Aorta (tissue), 5 donors: ENCODE results near the gene INO80C. TPM values are rescaled to one million over a fixed set of nuclear protein-coding genes. Genes with fewer than 3 reads are reported as not detected.
"Not testable (repeated sequence)": the region's sequence is repeated elsewhere in the genome, so short reads cannot be mapped to it uniquely, and the experiment has no call there.

Experiments
- ATAC-seq: fragments of 200-7000 bp; cut with Tn5 transposase; one replicate; pipeline ENCODE4 v1.9.1; 2022; ENCODE audit warnings: moderate library complexity; ENCODE audit not compliant: low FRiP score
- DNase-seq, 2 donors: peaks; one replicate each; pipeline ENCODE4 v3.0.0-alpha.2; 2020
- H3K27ac ChIP-seq, 2 donors: one replicate each; pipeline ENCODE4 v1.5.1; 2013; ENCODE audit warnings: low read length in 2 of 2, mild to moderate bottlenecking in 2 of 2, moderate library complexity in 2 of 2, control low read depth in 1 of 2, inconsistent platforms in 1 of 2, low read depth in 1 of 2
- H3K27me3 ChIP-seq, 2 donors: one replicate each; pipeline ENCODE4 v1.6.1; 2013; ENCODE audit warnings: control low read depth in 1 of 2, low read length in 1 of 2, mild to moderate bottlenecking in 1 of 2, moderate library complexity in 1 of 2; ENCODE audit not compliant: insufficient read depth in 2 of 2, control insufficient read depth in 1 of 2
- H3K36me3 ChIP-seq, 2 donors: one replicate each; pipeline ENCODE4 v1.6.1; 2013; ENCODE audit warnings: control low read depth in 1 of 2, low read length in 1 of 2, mild to moderate bottlenecking in 1 of 2; ENCODE audit not compliant: insufficient read depth in 2 of 2, control insufficient read depth in 1 of 2
- H3K4me1 ChIP-seq, 2 donors: one replicate each; pipeline ENCODE4 v1.6.1; 2013; ENCODE audit warnings: low read length in 2 of 2, control low read depth in 1 of 2, mild to moderate bottlenecking in 1 of 2, moderate library complexity in 1 of 2; ENCODE audit not compliant: insufficient read depth in 2 of 2, control insufficient read depth in 1 of 2
- H3K4me3 ChIP-seq, 2 donors: one replicate each; pipeline ENCODE4 v1.5.1; 2013; ENCODE audit warnings: low read length in 2 of 2, control low read depth in 1 of 2, mild to moderate bottlenecking in 1 of 2
- H3K9me3 ChIP-seq: one replicate; pipeline ENCODE4 v1.6.1; 2013; ENCODE audit warnings: mild to moderate bottlenecking, low read length; ENCODE audit not compliant: control insufficient read depth
- WGBS, 2 donors: extraction: QIAGEN DNeasy Blood & Tissue Kit; methylation state at CpG; one replicate each; pipeline ENCODE4 v1.1.7; 2013; 5-methylcytosine and 5-hydroxymethylcytosine counted together
- intact Hi-C, 2 donors: fragments of 100-400 bp; cut with DNase I; formaldehyde crosslinking; loops; one replicate each; pipeline versions ENCODE4 v1.14.2 to v1.15.0; 2022
- polyA plus RNA-seq, 2 donors: library from polyadenylated mRNA; stranded (reverse); fragments of 200-250 nt; gene quantifications; one replicate each; pipeline ENCODE4 v1.2.3, GENCODE V29; 2013
- total RNA-seq, 2 donors: library from RNA; stranded (reverse); fragmentation: NEBNext Ultra II Directional; extraction: Animal tissue kit (Norgen Biotek cat#: 25700); gene quantifications; one replicate each; pipeline ENCODE4 v1.2.1, GENCODE V29; 2021
- donor health status: healthy with polysubstance abuse.
- donor health status: Bipolar disorder and iron deficiency.
- donor health status: DM: no; HTN: no; CAD: no.
- donor health status: DM: no; HTN: no; CAD: no.
- donor health status: DM: yes; HTN: yes; CAD: no.

The INO80C gene
- total and polyA plus RNA-seq, 4 donors = 16.8 to 23.1 (median 18.8) TPM

DNA sequence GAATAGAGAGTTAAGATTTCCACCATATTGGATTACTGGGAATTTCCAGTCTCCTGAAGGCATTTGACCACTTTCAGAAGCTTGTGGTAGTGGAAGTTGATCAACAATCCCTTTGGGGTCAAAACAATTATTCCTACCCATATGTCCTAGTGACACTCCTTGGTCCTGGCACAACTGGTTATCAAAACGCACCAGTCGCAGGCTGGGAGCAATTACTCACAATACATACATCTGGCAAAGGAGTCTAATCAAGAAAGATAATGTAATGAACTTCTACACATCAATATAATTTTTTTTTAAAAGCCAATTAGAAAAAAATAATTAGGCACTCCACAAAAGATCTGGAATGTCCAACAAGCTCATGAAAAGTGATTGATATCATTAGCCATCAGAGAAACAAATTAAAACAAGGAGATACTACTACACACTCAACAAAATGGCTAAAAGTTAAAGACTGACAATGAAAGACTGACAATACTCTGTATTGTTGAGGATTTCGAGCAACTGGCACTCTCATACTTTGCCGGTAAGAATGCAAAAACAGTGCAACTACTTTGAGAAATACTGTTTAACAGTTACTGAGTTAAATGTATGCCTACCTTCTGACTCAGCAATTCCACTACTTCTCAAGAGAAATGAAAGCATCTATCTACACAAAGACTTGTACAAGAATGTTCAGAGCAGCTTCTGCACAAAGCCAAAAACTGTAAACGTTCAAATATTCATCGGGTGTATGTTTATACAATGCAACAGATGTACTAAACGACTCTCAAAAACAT, 2.0 kb downstream of the INO80C start:
- 90% methylated on average over 7 of the region's 7 CpGs for WGBS, 2 donors
- no peak overlapping the region for H3K4me3 ChIP-seq
- H3K27ac ChIP-seq = no peak overlapping the region
- no peaks in the 10 kb centered on the region for H3K27me3 ChIP-seq
- no peaks in the 10 kb centered on the region for H3K36me3 ChIP-seq
- H3K9me3 ChIP-seq = no peaks in the 10 kb centered on the region
- DNase-seq (no peak), ATAC-seq (no peak)
- H3K4me1 ChIP-seq = peaks cover 2% of the 10 kb centered on the region in 2 donors
- intact Hi-C loops = loop anchor here in 1 of 2 donors (5.0 kb wide), 2 partner anchors 33 to 88 kb away; no protein-coding TSS in a partner anchor

DNA sequence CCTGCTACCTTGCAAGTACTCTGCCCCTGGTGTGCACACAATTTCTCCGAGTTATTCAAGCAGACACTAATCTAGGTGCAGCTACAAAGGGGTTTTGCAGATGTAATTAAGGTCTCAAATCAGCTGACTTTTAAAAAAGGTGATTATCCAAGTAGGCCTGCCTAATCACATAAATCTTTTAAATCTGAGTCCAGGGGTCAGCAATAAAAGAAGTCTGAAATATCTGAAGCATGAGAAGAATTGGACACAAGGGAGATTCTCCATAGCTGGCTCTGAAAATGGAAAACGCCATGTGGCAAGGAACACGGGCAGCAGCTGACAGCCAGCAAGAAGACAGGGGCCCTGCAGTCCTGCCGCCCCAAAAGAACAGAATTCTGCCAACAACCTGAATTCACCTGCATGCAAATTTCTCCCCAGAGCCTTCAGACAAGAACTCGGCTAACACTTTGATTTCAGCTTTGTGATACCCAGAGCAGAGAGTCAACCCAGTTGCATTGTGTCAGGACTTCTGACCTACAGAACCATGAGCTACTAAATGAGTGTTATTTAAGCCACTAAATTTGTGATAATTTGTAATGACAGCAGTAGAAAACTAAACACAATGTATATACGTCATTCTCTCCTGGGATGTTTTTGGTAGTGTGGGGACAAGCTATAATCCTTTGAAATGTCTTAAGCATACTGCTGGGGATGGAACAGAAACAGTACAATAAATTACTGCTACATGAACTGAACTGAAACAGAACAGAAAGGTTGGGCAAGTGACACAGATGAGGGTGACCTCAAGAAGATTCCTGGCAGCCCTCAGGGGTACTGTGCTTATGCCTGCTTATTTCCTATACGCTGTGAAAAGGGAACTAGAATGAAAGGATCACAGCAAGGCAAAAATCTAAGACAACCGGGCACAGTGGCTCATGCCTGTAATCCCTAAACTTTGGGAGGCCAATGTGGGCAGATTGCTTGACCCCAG, 3.2 kb downstream of the INO80C start:
- 78 to 88% methylated on average over 8 of the region's 8 CpGs for WGBS, 2 donors
- no peak overlapping the region for H3K4me3 ChIP-seq
- H3K9me3 ChIP-seq = no peaks in the 10 kb centered on the region
- DNase-seq (no peak), ATAC-seq (no peak)
- peaks cover 2% of the 10 kb centered on the region in 2 donors for H3K4me1 ChIP-seq
- H3K36me3 ChIP-seq = no peaks in the 10 kb centered on the region
- H3K27me3 ChIP-seq = no peaks in the 10 kb centered on the region
- intact Hi-C loops = loop anchor here in 1 of 2 donors (5.0 kb wide), 2 partner anchors 32 to 87 kb away; no protein-coding TSS in a partner anchor
- no peak overlapping the region for H3K27ac ChIP-seq

DNA sequence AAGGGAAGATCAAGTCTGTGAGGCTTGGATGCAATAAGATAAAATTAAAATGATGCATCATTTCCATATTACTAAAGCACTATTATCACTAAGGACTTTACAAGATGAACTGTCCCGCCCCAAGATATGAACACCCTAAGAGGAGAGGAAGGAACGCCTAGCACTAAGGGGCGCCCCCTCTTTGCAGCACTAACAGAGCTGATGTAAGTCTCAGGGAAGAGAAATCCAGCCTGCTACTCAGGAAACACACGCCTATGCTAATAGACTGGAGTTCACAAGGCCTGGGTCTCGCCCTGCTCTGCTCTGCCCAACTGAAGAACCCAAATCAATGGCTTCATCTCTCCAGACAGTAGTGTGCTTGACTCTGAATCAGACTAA, 6.1 kb downstream of the INO80C start:
- H3K27ac ChIP-seq = no peak overlapping the region
- H3K4me1 ChIP-seq = peaks cover 2% of the 10 kb centered on the region in 2 donors
- H3K27me3 ChIP-seq = no peaks in the 10 kb centered on the region
- DNase-seq (no peak), ATAC-seq (no peak)
- H3K4me3 ChIP-seq = no peak overlapping the region
- 93 to 95% methylated on average over 5 of the region's 5 CpGs for WGBS, 2 donors
- intact Hi-C loops = no loop called here
- no peaks in the 10 kb centered on the region for H3K36me3 ChIP-seq
- H3K9me3 ChIP-seq = no peaks in the 10 kb centered on the region

DNA sequence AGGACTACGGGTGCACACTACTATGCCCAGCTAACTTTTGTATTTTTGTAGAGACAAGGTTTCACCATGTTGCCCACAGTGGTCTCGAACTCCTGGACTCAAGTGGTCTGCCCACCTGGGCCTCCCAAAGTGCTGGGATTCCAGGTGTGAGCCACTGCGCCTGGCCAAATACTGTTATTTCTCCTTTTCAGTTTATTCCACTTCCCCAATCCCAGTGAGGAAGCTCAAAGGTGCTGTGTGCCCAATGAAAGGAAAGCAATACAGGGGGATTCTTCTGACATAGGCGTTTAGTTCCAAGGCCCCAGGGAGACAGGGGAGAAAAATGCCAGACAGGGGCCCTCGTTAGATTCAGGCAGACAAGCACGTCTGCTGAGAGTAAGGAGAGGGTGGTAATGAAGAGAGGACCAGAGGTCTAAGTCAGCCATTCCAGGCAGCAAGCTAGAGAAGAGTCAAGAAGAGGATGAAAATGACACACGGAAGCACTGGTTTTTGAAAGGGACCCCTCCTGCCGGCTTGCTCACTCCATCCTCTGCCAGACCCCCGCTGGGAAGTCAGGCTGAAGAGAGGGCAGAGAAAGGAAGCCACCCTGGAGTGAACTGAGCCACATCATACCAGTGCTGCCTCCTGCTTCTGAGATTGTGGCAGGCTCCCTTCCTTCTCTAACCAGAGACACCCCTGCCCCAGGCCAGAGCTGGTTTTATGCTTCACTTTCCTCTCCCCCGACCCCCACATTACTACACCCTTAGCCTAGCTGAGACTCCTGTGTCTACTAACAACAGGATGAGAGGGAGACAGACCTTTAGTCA, 6.7 kb downstream of the INO80C start:
- intact Hi-C loops = no loop called here
- Histone ChIP-seq H3K9me3 (no peaks in the 10 kb centered on the region), H3K4me1 (peaks cover 0 to 2% of the 10 kb centered on the region in 2 donors), H3K4me3 (no peak overlapping the region), H3K36me3 (no peaks in the 10 kb centered on the region), H3K27me3 (no peaks in the 10 kb centered on the region), H3K27ac (no peak overlapping the region)
- WGBS, 2 donors = 67 to 75% methylated on average over 10 of the region's 10 CpGs
- no peak for ATAC-seq
- no peak for DNase-seq

DNA sequence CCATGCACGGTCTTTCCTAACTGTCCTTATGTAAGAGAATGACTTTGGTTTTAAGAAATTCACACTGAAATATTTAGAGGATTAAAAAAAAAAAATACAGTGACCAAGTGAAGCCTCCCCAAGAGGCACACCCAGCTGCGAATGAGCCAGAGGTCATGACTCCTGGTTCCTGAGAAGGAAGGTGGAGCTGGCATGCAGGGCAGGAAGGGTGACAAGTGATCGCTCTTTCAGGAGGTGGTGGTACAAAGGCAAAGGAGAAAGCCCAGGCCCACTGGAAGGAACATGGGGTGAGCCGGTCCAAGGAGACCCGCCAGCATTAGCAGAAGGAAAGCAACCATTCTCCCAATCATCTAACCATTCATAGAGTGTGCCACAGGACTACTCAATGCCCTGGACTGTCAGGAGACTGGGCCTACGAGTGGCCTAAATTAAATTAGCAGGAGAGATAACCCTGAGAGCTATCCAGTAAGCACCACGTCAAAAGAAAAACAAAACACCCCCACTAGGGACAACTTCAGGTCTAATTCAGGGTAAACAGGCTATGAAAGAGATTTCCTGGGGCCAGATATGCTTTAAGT, 7.8 kb downstream of the INO80C start:
- Histone ChIP-seq H3K4me1 (no peaks in the 10 kb centered on the region), H3K27me3 (no peaks in the 10 kb centered on the region), H3K36me3 (no peaks in the 10 kb centered on the region), H3K9me3 (no peaks in the 10 kb centered on the region), H3K4me3 (no peak overlapping the region), H3K27ac (no peak overlapping the region)
- intact Hi-C loops = no loop called here
- ATAC-seq (no peak), DNase-seq (no peak)
- 88 to 90% methylated on average over 7 of the region's 7 CpGs for WGBS, 2 donors

DNA sequence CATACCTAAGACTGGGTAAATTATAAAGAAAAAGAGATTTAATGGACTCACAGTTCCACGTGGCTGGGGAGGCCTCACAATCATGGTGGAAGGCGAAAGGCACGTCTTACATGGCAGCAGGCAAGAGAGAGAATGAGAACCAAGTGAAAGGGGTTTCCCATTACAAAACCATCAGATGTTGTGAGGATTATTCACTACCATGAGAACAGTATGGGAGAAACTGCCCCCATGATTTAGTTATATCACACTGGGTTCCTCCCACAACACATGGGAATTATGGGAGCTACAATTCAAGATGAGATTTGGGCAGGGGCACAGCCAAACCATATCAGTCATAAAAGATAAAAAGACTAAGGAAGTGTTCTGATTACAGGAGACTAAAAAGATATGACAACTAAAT, 8.5 kb downstream of the INO80C start:
- WGBS, 2 donors = 85 to 94% methylated on average over 3 of the region's 3 CpGs
- H3K4me3 ChIP-seq, DNase-seq, H3K27me3 ChIP-seq, H3K4me1 ChIP-seq, H3K36me3 ChIP-seq, H3K9me3 ChIP-seq, intact Hi-C loops, H3K27ac ChIP-seq, ATAC-seq: not testable (repeated sequence)

DNA sequence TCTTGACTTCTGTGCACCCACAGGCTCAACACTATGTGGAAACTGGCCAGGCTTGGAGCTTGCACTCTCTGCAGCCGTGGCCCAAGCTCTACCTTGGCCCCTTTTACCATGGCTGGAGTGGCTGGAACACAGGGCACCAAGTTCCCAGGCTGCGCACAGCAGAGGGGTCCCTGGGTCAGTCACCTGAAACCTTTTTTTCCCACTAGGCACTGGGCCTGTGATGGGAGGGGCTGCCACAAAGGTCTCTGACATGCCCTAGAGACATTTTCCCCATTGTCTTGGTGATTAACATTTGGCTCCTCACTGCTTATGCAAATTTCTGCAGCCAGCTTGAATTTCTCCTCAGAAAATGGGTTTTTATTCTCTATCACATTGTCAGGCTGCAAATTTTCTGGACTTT, 9.4 kb downstream of the INO80C start:
- DNase-seq, H3K9me3 ChIP-seq, H3K27ac ChIP-seq, H3K4me3 ChIP-seq, H3K36me3 ChIP-seq, intact Hi-C loops, H3K4me1 ChIP-seq, ATAC-seq, H3K27me3 ChIP-seq: not testable (repeated sequence)
- 97 to 100% methylated on average over 2 of the region's 2 CpGs for WGBS, 2 donors

DNA sequence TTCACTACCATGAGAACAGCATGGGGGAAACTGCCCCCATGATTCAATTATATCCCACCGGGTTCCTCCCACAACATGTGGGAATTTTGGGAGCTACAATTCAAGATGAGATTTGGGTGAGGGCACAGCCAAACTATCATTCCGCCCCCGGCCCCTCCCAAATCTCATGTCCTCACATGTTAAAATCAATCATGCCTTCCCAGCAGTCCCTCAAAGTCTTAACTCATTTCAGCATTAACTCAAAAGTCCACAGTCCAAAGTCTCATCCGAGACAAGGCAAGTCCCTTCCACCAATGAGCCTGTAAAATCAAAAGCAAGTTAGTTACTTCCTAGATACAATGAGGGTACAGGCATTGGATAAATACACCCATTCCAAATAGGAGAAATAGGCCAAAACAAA, 10.2 kb downstream of the INO80C start:
- ATAC-seq, H3K27ac ChIP-seq, H3K4me3 ChIP-seq, DNase-seq, H3K4me1 ChIP-seq, H3K27me3 ChIP-seq, H3K36me3 ChIP-seq, H3K9me3 ChIP-seq, intact Hi-C loops: not testable (repeated sequence)
- 93 to 95% methylated on average over 4 of the region's 4 CpGs for WGBS, 2 donors
